GM18520 (cell line): Measurements from ENCODE around the gene FAM161B.

Experiments
- ATAC-seq: cut with Tn5 transposase; IDR thresholded peaks from one replicate; pipeline ENCODE4 v1.9.1; 2021; ENCODE audit not compliant: unreplicated experiment

FAM161B gene

DNA sequence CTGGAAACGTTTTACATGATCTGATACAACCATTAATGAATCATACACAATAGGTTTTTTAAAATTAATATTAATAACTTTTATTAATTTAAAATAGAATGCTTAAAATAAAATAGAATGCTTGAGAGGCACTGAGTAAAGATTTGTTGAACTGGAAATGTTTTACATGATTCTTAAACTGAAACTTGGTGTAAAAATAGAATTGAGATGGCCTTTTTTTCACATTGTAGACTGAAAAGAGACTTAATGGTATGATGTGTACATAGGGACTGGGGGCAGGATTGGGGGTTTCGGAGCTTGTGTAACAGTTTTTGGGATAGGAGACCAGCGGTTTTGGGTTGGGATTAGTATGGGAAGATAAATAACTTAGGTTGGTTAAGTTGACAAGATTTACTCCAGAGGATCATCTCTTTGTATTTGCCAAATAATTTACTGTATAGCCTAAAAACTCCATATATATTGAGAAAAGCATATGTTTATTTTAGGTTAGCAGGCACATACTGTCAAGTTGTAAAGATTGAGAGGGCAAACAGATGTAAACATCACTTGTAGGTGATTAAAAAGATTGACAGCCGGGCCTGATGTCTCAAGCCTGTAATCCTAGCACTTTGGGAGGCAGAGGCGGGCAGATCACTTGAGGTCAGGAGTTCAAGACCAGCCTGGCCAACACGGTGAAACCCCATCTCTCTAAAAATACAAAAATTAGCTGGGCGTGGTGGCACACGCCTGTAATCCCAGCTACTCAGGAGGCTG lies 65.3 kb downstream of the FAM161B start:
- no peak for ATAC-seq
